ENCODE data around the gene KANSL1. TPM values are rescaled to one million over a fixed set of nuclear protein-coding genes. Genes with fewer than 3 reads are reported as not detected.

The KANSL1 gene
- total RNA-seq, 4 donors from 2014 or later, result 80.3 to 201 (median 146) TPM

- Histone ChIP-seq H3K27me3 (no peaks in the 10 kb centered on the region), H3K4me1 (peaks cover 0 to 4% (median 2%) of the 10 kb centered on the region in 4 donors), H3K27ac (no peak overlapping the region), H3K9me3 (no peaks in the 10 kb centered on the region), H3K4me3 (no peak overlapping the region), H3K36me3 (peaks cover 0 to 5% (median 0%) of the 10 kb centered on the region in 4 donors)
- in situ Hi-C loops (cut with MboI; ENCODE audit: low pct_ligation_motif_present in 1 of 4, low pct_unique_long_range_greater_than_20kb in 1 of 4, low sequenced_read_pairs in 3 of 4), result no loop called here
- TF ChIP-seq CTCF (IDR thresholded peaks at IDR 0.05) (no peak), POLR2A (IDR thresholded peaks at IDR 0.05) (no peak), POLR2AphosphoS5 (IDR thresholded peaks at IDR 0.05) (no peak), EP300 (IDR thresholded peaks at IDR 0.05; ENCODE audit: low read depth) (no peak)
- WGBS, 2 donors (ENCODE audit: low coverage in 1 of 2), result 89 to 91% methylated on average over 4 of the region's 4 CpGs
- no peak for DNase-seq
- intact Hi-C loops (cut with DNase I; ENCODE audit: low total_unique reads), result no loop called here
Observed at GRCh38 chr17:46057366-46057765, 135.9 kb downstream of the KANSL1 start.

DNA sequence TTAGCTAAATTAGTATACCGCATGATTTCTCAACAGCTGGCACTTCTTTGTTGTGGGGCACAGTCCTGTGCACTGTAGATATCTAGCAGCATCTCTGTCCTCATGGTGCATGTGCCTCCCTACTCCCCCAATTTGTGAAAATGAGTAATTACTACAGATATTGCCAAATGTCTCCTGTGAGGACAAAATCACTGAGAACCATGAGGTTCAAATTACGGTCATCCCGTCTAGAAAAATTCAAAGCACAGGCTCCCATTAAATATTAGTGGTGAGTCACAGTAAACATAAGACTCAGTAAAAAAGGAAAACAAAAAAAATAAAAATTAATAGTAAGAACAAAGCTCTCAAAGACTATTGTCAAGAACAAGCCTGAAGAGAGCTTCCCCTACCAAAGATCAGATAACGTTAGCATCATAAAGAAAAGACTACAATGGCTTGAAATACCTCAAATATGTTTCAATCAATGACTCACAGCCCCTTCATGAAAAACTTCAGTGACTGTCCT lies 136.4 kb downstream of the KANSL1 start:
- Histone ChIP-seq H3K4me1 (peaks cover 0 to 9% (median 6%) of the 10 kb centered on the region in 4 donors), H3K9me3 (no peaks in the 10 kb centered on the region), H3K27ac (no peak overlapping the region), H3K36me3 (peaks cover 0 to 5% (median 0%) of the 10 kb centered on the region in 4 donors), H3K4me3 (no peak overlapping the region), H3K27me3 (no peaks in the 10 kb centered on the region)
- intact Hi-C loops (cut with DNase I; ENCODE audit: low total_unique reads), result no loop called here
- TF ChIP-seq EP300 (IDR thresholded peaks at IDR 0.05; ENCODE audit: low read depth) (no peak), POLR2A (IDR thresholded peaks at IDR 0.05) (no peak), CTCF (IDR thresholded peaks at IDR 0.05) (no peak), POLR2AphosphoS5 (IDR thresholded peaks at IDR 0.05) (no peak)
- 69 to 72% methylated on average over 4 of the region's 4 CpGs for WGBS, 2 donors (ENCODE audit: low coverage in 1 of 2)
- in situ Hi-C loops (cut with MboI; ENCODE audit: low pct_ligation_motif_present in 1 of 4, low pct_unique_long_range_greater_than_20kb in 1 of 4, low sequenced_read_pairs in 3 of 4), result no loop called here
- no peak for DNase-seq

- 96% methylated on average over 8 of the region's 8 CpGs; no CpG with 5 or more reads in 1 of the 2 donors for WGBS, 2 donors (ENCODE audit: low coverage in 1 of 2)
- H3K4me3 ChIP-seq, result no peak overlapping the region
- no peak overlapping the region for H3K27ac ChIP-seq
- intact Hi-C loops (cut with DNase I; ENCODE audit: low total_unique reads), result no loop called here
- no peak for DNase-seq
- H3K27me3 ChIP-seq, result no peaks in the 10 kb centered on the region
- peaks cover 0 to 13% (median 6%) of the 10 kb centered on the region in 4 donors for H3K36me3 ChIP-seq
- TF ChIP-seq CTCF (IDR thresholded peaks at IDR 0.05), result no peak
- TF ChIP-seq POLR2A (IDR thresholded peaks at IDR 0.05), result no peak
- no peak for TF ChIP-seq POLR2AphosphoS5 (IDR thresholded peaks at IDR 0.05)
- TF ChIP-seq EP300 (IDR thresholded peaks at IDR 0.05; ENCODE audit: low read depth), result no peak
- peaks cover 0 to 11% (median 7%) of the 10 kb centered on the region in 4 donors for H3K4me1 ChIP-seq
- no peaks in the 10 kb centered on the region for H3K9me3 ChIP-seq
- in situ Hi-C loops (cut with MboI; ENCODE audit: low pct_ligation_motif_present in 1 of 4, low pct_unique_long_range_greater_than_20kb in 1 of 4, low sequenced_read_pairs in 3 of 4), result no loop called here
Observed at GRCh38 chr17:46053911-46054534, 139.2 kb downstream of the KANSL1 start.

GRCh38 chr17:46049656-46050055 lies 143.6 kb downstream of the KANSL1 start:
- intact Hi-C loops (cut with DNase I; ENCODE audit: low total_unique reads), result loop anchor here (5.0 kb wide), 1 partner anchor 143 kb away; the partner anchor contains the start of gene KANSL1
- Histone ChIP-seq H3K27me3 (no peaks in the 10 kb centered on the region), H3K36me3 (peaks cover 0 to 16% (median 9%) of the 10 kb centered on the region in 4 donors), H3K9me3 (no peaks in the 10 kb centered on the region), H3K27ac (no peak overlapping the region), H3K4me1 (peaks cover 0 to 28% (median 19%) of the 10 kb centered on the region in 4 donors), H3K4me3 (no peak overlapping the region)
- DNase-seq, result no peak
- in situ Hi-C loops (cut with MboI; ENCODE audit: low pct_ligation_motif_present in 1 of 4, low pct_unique_long_range_greater_than_20kb in 1 of 4, low sequenced_read_pairs in 3 of 4), result loop anchor here in 3 of 4 donors (5.0 to 25.0 kb wide), 3 partner anchors 135 to 163 kb away; no protein-coding TSS in a partner anchor
- TF ChIP-seq EP300 (IDR thresholded peaks at IDR 0.05; ENCODE audit: low read depth), result no peak
- no peak for TF ChIP-seq POLR2A (IDR thresholded peaks at IDR 0.05)
- TF ChIP-seq POLR2AphosphoS5 (IDR thresholded peaks at IDR 0.05), result no peak
- no peak for TF ChIP-seq CTCF (IDR thresholded peaks at IDR 0.05)
- WGBS, 2 donors (ENCODE audit: low coverage in 1 of 2), result 90 to 97% methylated on average over 5 of the region's 5 CpGs

Data from transverse colon (tissue), 4 donors.